Psoas muscle (tissue), 8 donors: Measurements from ENCODE around the gene KRT6B. TPM values are rescaled to one million over a fixed set of nuclear protein-coding genes. Genes with fewer than 3 reads are reported as not detected.

Source experiments
- ATAC-seq, 4 donors: fragments of 200-7000 bp; cut with Tn5 transposase; one replicate each; pipeline ENCODE4 v1.9.1; 2020; ENCODE audit warnings: moderate library complexity in 3 of 4, mild to moderate bottlenecking in 2 of 4
- DNase-seq, 2 donors: peaks; one replicate each; pipeline ENCODE4 v3.0.0-alpha.2; 2020
- H3K27ac ChIP-seq: fragments of 200-600 bp; one replicate; pipeline ENCODE4 v1.8.0; 2022
- H3K27me3 ChIP-seq, 3 donors: fragments of 200-600 bp in 1 of 3; one replicate each; pipeline versions ENCODE4 v1.6.1 to v1.8.0; 2013 to 2022; ENCODE audit warnings: low read length in 2 of 3, mild to moderate bottlenecking in 2 of 3, moderate library complexity in 1 of 3; ENCODE audit not compliant: insufficient read depth in 3 of 3
- H3K36me3 ChIP-seq, 2 donors: fragments of 200-600 bp in 1 of 2; one replicate each; pipeline versions ENCODE4 v1.6.1 to v1.8.0; 2013 to 2022; ENCODE audit warnings: low read depth in 1 of 2, mild to moderate bottlenecking in 1 of 2, moderate library complexity in 1 of 2; ENCODE audit not compliant: insufficient read depth in 1 of 2
- H3K4me1 ChIP-seq: fragments of 200-600 bp; one replicate; pipeline ENCODE4 v1.8.0; 2022
- H3K4me3 ChIP-seq: fragments of 200-600 bp; one replicate; pipeline ENCODE4 v1.8.0; 2022; ENCODE audit warnings: mild to moderate bottlenecking
- H3K9me3 ChIP-seq: fragments of 200-600 bp; one replicate; pipeline ENCODE4 v1.8.0; 2022
- CTCF ChIP-seq: fragments of 200-600 bp; IDR thresholded peaks from one replicate; pipeline ENCODE4 v1.8.0; 2022; ENCODE audit warnings: antibody characterized with exemption
- WGBS, 3 donors: extraction: QIAGEN DNeasy Blood & Tissue Kit; methylation state at CpG; one replicate each; pipeline versions ENCODE4 v1.1.6 to v1.1.7; 2013; 5-methylcytosine and 5-hydroxymethylcytosine counted together
- intact Hi-C, 2 donors: fragments of 100-400 bp; cut with DNase I; formaldehyde crosslinking; loops; one replicate each; pipeline versions ENCODE4 v1.11.0 to v1.14.2; 2022
- polyA plus RNA-seq, 3 donors: library from polyadenylated mRNA; stranded (reverse); fragments of 200-250 nt; gene quantifications; one replicate each; pipeline ENCODE4 v1.2.3, GENCODE V29; 2013
- total RNA-seq, 4 donors: library from RNA; stranded (reverse); fragmentation: NEBNext Ultra II Directional in 2 of 4; extraction: Animal tissue kit (Norgen Biotek cat#: 25700) in 2 of 4; gene quantifications; one replicate each; pipeline versions ENCODE4 v1.2.1 to v1.2.4, GENCODE V29; 2021 to 2023
- donor health status: healthy with polysubstance abuse.
- donor health status: DM: no; HTN: no; CAD: no; lungs with moderate emphysema.
- donor health status: Bipolar disorder and iron deficiency.
- donor health status: healthy.
- donor health status: DM: yes; HTN: yes; CAD: no.
- donor health status: DM: no; HTN: no; CAD: no.
- donor health status: DM: no; HTN: no; CAD: no.
- donor health status: DM: yes; HTN: yes; CAD: no.

KRT6B gene
- total and polyA plus RNA-seq, 7 donors, result 0.04 to 0.32 (median 0.15) TPM; not detected in 3

- H3K27ac ChIP-seq, result no peak overlapping the region
- peaks cover 3% of the 10 kb centered on the region for H3K9me3 ChIP-seq
- no peak overlapping the region for H3K4me3 ChIP-seq
- H3K36me3 ChIP-seq, result no peaks in the 10 kb centered on the region
- peaks cover 0 to 1% (median 0%) of the 10 kb centered on the region in 3 donors for H3K27me3 ChIP-seq
- 93 to 97% (median 96%) methylated on average over 2 of the region's 2 CpGs for WGBS, 3 donors
- DNase-seq, result no peak
- no peak for ATAC-seq
- intact Hi-C loops, result no loop called here
- H3K4me1 ChIP-seq, result no peaks in the 10 kb centered on the region
- TF ChIP-seq CTCF, result no peak
Observed at GRCh38 chr12:52474212-52474611, 22.3 kb upstream of the KRT6B start.

GRCh38 chr12:52473768-52474167 lies 21.8 kb upstream of the KRT6B start, which contains the start of gene KRT6C:
Gene KRT6C (minus strand): TSS chr12:52473805. CDS start chr12:52473737, 68 bp downstream.
- no peak for TF ChIP-seq CTCF
- no peak for ATAC-seq
- Histone ChIP-seq H3K9me3 (peaks cover 3% of the 10 kb centered on the region), H3K27me3 (no peaks in the 10 kb centered on the region), H3K4me1 (no peaks in the 10 kb centered on the region), H3K4me3 (no peak within 1 kb of the TSS), H3K27ac (no peak within 1 kb of the TSS), H3K36me3 (no peaks in the 10 kb centered on the region)
- DNase-seq, result no peak
- intact Hi-C loops, result no loop called here
- 73 to 88% (median 81%) methylated on average over 4 of the region's 4 CpGs for WGBS, 3 donors

- DNase-seq (no peak), ATAC-seq (no peak)
- no peak for TF ChIP-seq CTCF
- Histone ChIP-seq H3K9me3 (no peaks in the 10 kb centered on the region), H3K4me3 (no peak overlapping the region), H3K36me3 (no peaks in the 10 kb centered on the region), H3K27ac (no peak overlapping the region), H3K27me3 (no peaks in the 10 kb centered on the region), H3K4me1 (no peaks in the 10 kb centered on the region)
- WGBS, 3 donors, result 69 to 76% (median 75%) methylated on average over 4 of the region's 4 CpGs
- intact Hi-C loops, result no loop called here
Observed at GRCh38 chr12:52469853-52470252, 17.9 kb upstream of the KRT6B start.

- H3K36me3 ChIP-seq, result no peaks in the 10 kb centered on the region
- no peak overlapping the region for H3K4me3 ChIP-seq
- DNase-seq (no peak), ATAC-seq (no peak)
- intact Hi-C loops, result no loop called here
- no peak for TF ChIP-seq CTCF
- no peaks in the 10 kb centered on the region for H3K9me3 ChIP-seq
- WGBS, 3 donors, result 64 to 71% (median 65%) methylated on average over 2 of the region's 2 CpGs
- no peak overlapping the region for H3K27ac ChIP-seq
- H3K27me3 ChIP-seq, result peaks cover 0 to 3% (median 2%) of the 10 kb centered on the region in 3 donors
- no peaks in the 10 kb centered on the region for H3K4me1 ChIP-seq
Observed at GRCh38 chr12:52464897-52465296, 13.0 kb upstream of the KRT6B start.

GRCh38 chr12:52461693-52462092 lies 9.7 kb upstream of the KRT6B start:
- TF ChIP-seq CTCF, result no peak
- H3K36me3 ChIP-seq, result no peaks in the 10 kb centered on the region
- H3K27ac ChIP-seq, result no peak overlapping the region
- DNase-seq (no peak), ATAC-seq (no peak)
- H3K4me3 ChIP-seq, result no peak overlapping the region
- H3K9me3 ChIP-seq, result no peaks in the 10 kb centered on the region
- H3K27me3 ChIP-seq, result peaks cover 0 to 3% (median 2%) of the 10 kb centered on the region in 3 donors
- H3K4me1 ChIP-seq, result no peaks in the 10 kb centered on the region
- 45 to 65% (median 49%) methylated on average over 5 of the region's 5 CpGs for WGBS, 3 donors
- intact Hi-C loops, result no loop called here
